Measurements from ENCODE around the gene MCCC1.

The MCCC1 gene

DNA sequence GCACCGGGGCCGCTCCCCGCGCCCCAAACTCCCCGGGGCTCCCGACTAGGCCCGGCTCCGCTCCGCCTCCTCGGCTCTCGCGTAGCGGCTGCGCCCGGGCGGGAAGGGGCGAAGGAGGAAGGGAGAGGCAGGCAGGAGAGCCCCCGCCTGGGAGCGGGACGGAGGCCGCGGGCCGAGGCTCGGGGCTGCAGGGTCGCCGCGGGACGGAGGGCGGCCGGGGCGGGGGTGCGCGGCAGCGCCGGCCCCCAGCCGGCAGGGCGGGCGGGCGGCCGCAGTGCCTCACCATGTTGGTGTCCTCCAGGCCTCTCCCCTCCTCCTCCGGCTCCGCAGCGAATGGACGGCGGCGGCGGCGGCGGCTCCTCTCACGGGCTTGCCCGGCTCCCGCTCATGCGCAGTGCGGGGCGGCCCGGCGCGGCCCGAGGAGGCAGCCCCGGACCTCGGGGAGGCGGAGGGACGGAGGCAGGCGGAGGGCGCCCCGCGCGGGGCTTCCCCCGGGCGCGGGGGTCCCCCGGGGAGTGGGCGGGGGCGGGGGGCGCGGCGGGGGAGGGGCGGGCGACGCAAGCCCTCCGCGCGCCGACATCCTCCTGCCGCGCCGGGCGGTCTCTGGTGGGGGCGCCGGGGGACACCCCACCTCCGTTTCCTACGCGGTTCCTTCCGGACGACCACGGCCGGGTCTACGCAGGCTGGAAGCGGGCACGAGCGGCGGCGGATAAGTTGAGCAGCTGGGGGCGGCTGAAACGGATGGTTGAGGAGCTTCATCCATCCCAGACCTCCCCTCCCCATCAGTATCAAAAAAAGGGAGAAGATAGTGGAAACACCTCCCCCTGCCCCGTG, 118.9 kb downstream of the MCCC1 start, which contains the start of gene DCUN1D1:
TSS of gene DCUN1D1 (minus strand) at position 335 of the 834 bp plus-strand sequence. CDS start at position 286, 49 bp downstream.
- DNase-seq: peak; percentile 90

DNA sequence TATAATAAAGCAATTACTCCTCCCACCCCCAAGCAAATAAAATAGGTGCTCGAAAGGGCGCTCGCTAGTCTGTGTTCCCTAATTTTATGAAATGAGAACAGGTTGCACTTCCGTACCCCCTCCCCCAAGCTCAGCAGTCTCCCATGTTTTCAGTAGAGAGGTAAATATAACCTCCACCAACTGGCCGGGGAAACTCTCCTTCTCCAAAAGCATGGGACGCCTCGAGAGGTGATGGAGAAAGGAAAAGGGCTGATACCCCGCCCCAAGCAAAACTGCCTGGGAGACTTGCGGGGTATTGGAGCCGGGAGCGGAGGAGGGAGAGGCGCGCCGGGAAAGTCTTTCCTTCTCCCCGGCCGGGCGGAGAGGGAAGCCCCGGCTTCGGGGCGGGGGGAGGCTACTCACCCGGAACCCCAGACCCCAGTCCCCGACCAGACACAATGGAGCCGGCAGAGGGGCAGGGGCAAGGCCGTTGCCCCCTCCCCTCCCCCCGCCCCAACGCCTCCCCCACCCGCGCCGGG, 119.6 kb downstream of the MCCC1 start:
- DNase-seq: peak; percentile 25

DNA sequence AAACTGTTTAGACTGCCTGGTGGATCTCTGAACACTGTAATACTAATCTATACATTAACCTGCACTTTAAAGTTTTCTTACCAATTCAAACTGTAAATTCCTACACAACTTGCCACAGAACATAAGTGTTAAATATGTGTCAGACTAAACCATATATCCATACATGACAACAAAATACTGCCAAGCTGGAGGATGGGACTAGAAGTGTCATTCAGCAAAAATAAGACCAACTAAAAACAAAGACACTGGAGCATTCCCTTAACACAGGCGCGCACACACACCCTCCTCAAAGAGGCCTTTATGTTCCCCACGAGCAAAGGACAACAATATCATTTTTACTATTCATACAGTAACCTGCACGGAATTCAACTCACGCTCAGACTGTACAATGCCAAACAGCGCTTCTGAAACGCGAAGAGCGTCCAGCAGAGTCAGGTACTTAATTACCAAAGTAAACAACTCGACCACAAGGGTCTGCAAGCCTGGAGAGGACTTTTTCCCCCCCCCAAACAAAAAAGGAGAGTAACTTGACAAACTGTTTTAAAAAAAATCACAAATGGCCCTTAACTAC, 120.1 kb downstream of the MCCC1 start:
- DNase-seq: no peak

DNA sequence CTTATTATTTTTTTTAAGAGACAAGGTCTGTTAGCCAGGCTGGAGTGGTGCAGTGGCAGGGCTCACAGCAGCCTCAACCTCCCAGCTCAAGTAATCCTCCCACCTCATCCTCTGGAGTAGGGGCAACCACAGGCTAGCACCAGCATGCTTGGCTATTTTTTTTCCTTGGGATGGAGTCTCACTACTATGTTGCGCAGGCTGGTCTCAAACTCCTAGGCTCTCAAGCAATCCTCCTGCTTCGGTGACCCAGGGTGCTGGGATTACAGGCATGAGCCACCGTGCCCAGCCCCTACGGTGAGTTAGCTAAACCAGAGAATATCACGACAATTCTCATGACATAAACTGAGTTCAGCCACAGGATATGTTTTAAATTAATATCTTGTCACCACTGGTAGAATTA, 120.9 kb downstream of the MCCC1 start:
- DNase-seq: no peak

DNA sequence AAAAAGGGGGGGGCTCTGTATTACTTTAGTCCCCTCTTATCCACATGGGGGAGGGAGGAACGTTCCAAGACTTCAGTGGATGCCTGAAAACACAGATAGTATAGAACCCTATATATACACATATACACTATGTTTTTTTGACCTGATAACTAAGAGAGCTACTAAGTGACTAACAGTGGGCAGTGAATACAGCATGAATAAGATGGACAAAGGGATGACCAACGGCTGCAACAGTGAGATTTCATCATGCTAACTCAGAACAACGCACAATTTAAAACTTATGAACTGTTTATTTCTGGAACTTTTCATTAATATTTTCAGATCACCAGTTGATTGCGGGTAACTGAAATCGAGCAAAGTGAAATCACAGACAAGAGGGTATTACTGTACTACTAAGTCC, 126.2 kb downstream of the MCCC1 start:
- DNase-seq: no peak

DNA sequence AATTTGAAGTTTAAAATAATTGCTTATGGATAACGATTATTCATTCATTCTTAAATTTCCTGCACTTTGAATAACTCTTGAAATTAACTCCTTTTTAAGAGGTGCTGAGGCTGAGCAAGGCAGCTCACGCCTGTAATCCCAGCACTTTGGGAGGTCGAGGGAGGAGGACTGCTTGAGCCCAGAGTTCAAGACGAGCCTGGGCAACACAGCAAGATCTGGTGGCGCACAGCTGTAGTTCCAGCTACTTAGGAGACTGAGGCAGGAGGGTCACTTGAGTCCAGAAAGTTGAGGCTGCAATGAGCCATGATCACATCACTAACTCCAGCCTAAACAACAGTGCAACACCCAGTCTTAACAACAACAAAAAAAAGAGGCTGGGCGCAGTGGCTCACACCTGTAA, 126.9 kb downstream of the MCCC1 start:
- no peak for DNase-seq

DNA sequence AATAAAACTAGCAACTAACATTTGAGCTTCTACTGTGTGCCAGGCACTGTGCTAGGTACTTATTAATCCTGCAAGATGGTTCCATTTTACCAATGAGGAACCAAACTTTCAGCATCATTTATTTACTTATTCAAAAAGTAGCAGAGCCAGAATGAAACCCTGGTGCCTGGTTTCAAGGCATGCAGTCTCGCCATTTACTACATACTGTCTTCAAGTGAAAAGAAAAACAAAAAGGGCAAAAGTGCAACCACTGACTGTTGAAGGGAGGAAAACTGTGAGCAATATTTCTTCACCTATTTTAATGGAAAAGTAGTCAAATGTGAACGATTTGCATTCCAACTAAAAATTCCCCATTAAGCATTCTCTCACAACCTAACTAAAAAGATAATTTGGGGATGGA, 127.7 kb downstream of the MCCC1 start:
- DNase-seq: no peak

DNA sequence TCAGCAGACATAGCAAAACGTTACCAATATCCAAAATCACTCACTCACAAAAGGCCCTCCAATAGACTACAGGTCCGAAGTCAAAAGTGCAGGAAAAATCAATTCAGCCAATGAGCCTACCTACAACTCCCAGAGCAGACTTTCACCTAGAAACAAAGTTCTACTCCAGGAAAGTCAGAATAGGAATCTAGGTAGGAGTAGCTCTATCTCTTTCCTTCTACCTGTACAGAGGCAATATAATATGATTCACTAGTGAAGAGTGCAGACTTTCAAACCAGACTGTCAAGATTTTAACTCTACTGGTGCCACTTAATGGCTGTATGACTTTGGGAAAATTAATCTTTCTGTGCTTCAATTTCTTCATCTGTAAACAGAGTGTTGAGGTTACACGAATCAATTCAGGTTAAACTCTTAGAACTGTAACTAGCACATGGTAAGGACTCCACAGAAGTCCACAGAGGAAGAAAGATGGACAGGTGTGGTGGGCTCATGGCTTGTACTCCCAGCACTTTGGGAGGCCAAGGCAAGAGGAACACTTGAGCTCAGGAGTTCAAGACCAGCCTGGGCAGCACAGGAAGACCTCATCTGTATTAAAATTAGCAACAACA, 128.4 kb downstream of the MCCC1 start:
- DNase-seq: no peak

DNA sequence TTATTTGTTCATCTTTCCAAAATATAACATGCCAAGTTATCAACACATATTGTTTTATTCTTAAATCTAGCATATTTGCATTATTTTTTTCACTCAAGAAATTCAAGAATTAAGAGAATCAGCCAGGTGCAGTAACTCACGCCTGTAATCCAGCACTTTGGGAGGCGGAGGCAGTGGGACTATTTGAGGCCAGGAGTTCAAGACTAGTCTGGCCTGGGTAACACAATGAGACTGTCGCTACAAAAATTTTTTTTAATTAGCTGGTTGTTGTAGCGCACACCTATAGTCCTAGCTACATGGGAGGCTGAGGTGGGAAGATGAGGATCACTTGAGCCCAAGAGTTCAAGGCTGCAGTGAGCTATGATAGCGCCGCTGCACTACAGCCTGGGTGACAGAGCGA, 129.4 kb downstream of the MCCC1 start:
- DNase-seq: no peak

DNA sequence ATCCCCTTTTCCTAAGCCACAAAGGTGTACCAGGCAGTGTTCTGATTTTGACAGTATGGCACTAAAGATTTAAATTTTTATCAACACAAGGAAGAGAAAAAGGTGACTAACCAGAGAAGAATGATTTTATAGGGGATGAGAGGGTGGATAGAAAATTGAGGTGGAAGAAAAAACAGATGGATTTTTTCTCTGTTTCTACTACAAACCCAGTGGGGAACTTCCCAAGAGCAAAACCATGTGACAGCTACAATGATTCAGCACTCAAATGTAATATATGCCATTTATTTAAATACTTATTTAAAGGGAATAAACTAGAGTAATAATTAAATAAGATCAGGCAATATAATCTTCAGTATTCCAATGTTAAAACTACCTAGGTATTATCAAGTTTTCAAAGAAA, 130.0 kb downstream of the MCCC1 start:
- no peak for DNase-seq

DNA sequence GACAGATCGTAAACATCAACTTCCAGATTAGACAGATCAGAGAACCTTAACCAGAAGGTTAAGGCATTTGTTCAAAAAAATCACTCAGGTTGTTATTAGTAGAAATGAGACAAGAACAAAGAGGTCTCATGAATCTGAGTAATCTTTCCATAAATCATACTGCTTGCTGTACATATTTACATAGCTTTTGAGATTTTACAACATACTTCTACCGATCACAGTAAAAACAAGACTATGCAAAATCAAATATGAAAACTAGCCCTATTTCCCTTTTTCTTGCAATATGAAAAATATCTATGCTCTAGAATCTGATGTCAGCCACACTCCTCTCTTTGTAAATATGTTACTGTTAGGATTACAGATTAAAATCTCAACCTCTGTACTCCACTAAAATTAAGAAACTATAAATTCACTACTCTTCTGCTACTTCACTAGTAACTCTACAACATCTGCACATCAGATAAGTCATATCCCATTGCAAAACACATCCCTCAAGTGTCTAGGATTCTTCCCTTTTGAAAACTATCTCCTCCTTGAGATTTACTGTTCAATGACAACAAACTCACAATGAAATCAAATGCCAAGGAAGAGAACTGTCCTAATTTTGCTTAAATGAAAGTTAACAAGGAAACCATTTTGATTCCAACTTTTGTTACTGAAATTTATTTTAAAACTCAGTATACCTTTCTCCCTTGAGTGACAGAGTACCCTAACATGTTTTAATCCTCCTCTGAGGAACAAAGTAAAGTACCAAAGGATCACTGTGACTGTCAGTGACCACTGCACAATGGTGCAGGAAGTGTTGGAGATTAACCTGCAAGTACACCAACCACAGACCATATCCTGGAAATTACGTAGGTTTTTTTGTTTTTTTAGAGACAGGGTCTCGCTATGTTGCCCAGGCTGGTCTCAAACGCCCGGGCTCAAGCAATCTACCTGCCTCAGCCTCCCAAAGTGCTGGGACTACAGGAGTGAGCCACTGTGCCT, 131.8 kb downstream of the MCCC1 start:
- peak; percentile 44 for DNase-seq

DNA sequence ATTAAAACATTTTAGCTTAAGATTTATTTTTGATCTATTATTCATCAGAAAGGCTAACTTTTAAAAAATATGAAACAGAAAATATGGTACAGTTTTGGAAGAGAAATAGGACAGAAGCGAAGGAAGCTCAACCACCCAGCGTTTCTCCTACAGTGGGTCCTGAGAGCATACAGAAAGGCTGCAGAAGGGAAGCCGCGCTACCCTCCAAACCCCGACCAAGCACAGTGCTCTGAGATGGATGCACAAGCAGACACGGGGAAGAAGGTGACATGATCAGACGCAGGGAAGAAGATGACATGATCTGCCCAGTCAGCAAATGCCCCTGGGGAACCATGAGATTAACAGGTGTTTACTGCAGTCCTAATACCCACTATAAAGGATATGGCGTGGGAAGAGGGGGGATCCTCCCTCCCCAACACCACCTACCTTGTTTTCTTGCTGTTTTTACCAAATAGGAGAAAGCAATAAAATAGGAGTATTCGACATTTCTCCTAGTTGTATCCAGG, 133.4 kb downstream of the MCCC1 start:
- no peak for DNase-seq
